K562 (cell line): Measurements from ENCODE around the gene HOXB4. TPM values are rescaled to one million over a fixed set of nuclear protein-coding genes. Genes with fewer than 3 reads are reported as not detected.

ENCODE experiments used
- BRD4 ChIP-seq: fragments of 200-600 bp; sonication (generic); IDR thresholded peaks from 2 replicates; pipeline ENCODE4 v1.6.1; 2017; ENCODE audit warnings: inconsistent platforms
- CXXC5 ChIP-seq: fragments of 250-450 bp; sonication (Bioruptor Pico); IDR thresholded peaks from 2 replicates; pipeline ENCODE4 v1.8.0; 2022; ENCODE audit warnings: inconsistent platforms, mild to moderate bottlenecking, moderate library complexity
- FIP1L1 ChIP-seq: fragments of 200-400 bp; formaldehyde crosslinking; IDR thresholded peaks from 2 replicates; pipeline ENCODE4 v1.6.1; 2018; ENCODE audit warnings: mild to moderate bottlenecking, low read depth, low read length; ENCODE audit not compliant: poor library complexity, severe bottlenecking
- GABPB1 ChIP-seq: sonication (generic); formaldehyde crosslinking; IDR thresholded peaks from 2 replicates; pipeline ENCODE4 v1.8.0; 2022; ENCODE audit warnings: mild to moderate bottlenecking, missing genetic modification reagents
- HMGN3 ChIP-seq: IDR thresholded peaks from 2 replicates; pipeline ENCODE4 v1.6.1; 2011; ENCODE audit warnings: borderline replicate concordance, low read depth, mild to moderate bottlenecking, mixed read lengths, low read length; ENCODE audit not compliant: insufficient read length; ENCODE audit errors: extremely low read depth
- NR2C2 ChIP-seq, 2 experiments: fragments of 200-800 bp in 1 of 2; sonication (Bioruptor generic) in 1 of 2; sonication (generic) in 1 of 2; formaldehyde crosslinking in 1 of 2; IDR thresholded peaks; 2 replicates each; pipeline versions ENCODE4 v1.6.1 to v1.8.0; 2016 to 2022; ENCODE audit warnings: mild to moderate bottlenecking in 1 of 2, missing compliant biosample characterization in 1 of 2, missing genetic modification characterization in 1 of 2, missing genetic modification reagents in 1 of 2
- NRF1 ChIP-seq, 2 experiments: fragments of 450-650 bp; IDR thresholded peaks in 1 of 2; conservative IDR thresholded peaks in 1 of 2; 2 replicates each; pipeline ENCODE4 v1.6.1; 2014; ENCODE audit warnings: mild to moderate bottlenecking in 2 of 2
- PHF21A ChIP-seq: fragments of 450-650 bp; IDR thresholded peaks from 2 replicates; pipeline ENCODE4 v1.6.1; 2017; ENCODE audit warnings: low read depth, borderline replicate concordance
- POLR2A ChIP-seq: fragments of 450-650 bp; conservative IDR thresholded peaks from 2 replicates; pipeline ENCODE4 v1.6.1; 2016
- POLR2AphosphoS5 ChIP-seq: IDR thresholded peaks from 2 replicates; pipeline ENCODE4 v1.6.1; 2011; ENCODE audit warnings: mild to moderate bottlenecking, low read depth, low read length, moderate library complexity; ENCODE audit not compliant: control insufficient read depth, insufficient read depth
- RBFOX2 ChIP-seq: fragments of 200-400 bp; formaldehyde crosslinking; IDR thresholded peaks from 2 replicates; pipeline ENCODE4 v1.6.1; 2017; ENCODE audit warnings: low read depth, mild to moderate bottlenecking, low read length, moderate library complexity
- RBM34 ChIP-seq: fragments of 200-400 bp; formaldehyde crosslinking; IDR thresholded peaks from 2 replicates; pipeline ENCODE4 v1.6.1; 2018; ENCODE audit warnings: low read length, borderline replicate concordance; ENCODE audit not compliant: insufficient read depth
- TBP ChIP-seq: optimal IDR thresholded peaks from 2 replicates; pipeline ENCODE3; 2011; ENCODE audit warnings: low read depth, low read length, improper control_type of control experiment
- ZBTB11 ChIP-seq, 3 experiments: fragments of 200-800 bp in 1 of 3; fragments of 250-450 bp in 1 of 3; fragments of 450-650 bp in 1 of 3; sonication (Bioruptor Pico) in 1 of 3; sonication (Bioruptor generic) in 1 of 3; formaldehyde crosslinking in 1 of 3; IDR thresholded peaks; 2 replicates each; pipeline versions ENCODE4 v1.6.1 to v1.8.0; 2016 to 2022; ENCODE audit warnings: mild to moderate bottlenecking in 2 of 3, missing genetic modification characterization in 2 of 3, missing compliant biosample characterization in 1 of 3, moderate library complexity in 1 of 3
- ZNF77 ChIP-seq: fragments of 250-450 bp; sonication (Bioruptor Pico); IDR thresholded peaks from 2 replicates; pipeline ENCODE4 v1.5.0; 2020
- polyA plus RNA-seq, 8 experiments: library from polyadenylated mRNA; depleted of rRNA in 4 of 8; stranded (reverse) in 5 of 8; unstranded in 3 of 8; fragments of >200 nt; fragmentation: Nextera tagmentation in 2 of 8; fragmentation: Illumina TruSeq in 1 of 8; extraction: Ambion mirVana in 2 of 8; extraction: Trizol in 1 of 8; gene quantifications; 2 replicates each; pipeline versions ENCODE4 v1.2.1 to v1.2.3, GENCODE V29; 2011 to 2014; ENCODE audit warnings: inconsistent platforms in 1 of 8, missing spikeins in 1 of 8
- total RNA-seq, 7 experiments: library from RNA; depleted of rRNA in 6 of 7; stranded (reverse); fragments of >200 nt in 6 of 7; fragmentation: Illumina TruSeq in 2 of 7; extraction: Trizol in 2 of 7; gene quantifications; 2 replicates each; pipeline versions ENCODE4 v1.2.1 to v1.2.3, GENCODE V29; 2011 to 2021; ENCODE audit warnings: low replicate concordance in 1 of 7
- TF ChIP-seq, protein P1 (sequence below), 2 experiments: IDR thresholded peaks in 1 of 2; conservative IDR thresholded peaks in 1 of 2; 2 replicates each; pipeline ENCODE4 v1.6.1; 2016; ENCODE audit warnings: low read depth in 2 of 2, mild to moderate bottlenecking in 1 of 2, missing compliant biosample characterization in 1 of 2, missing genetic modification characterization in 1 of 2, moderate library complexity in 1 of 2

HOXB4 gene
- total and polyA plus RNA-seq, 9 of the 15 experiments (the other 6 are each of a cell fraction or from before 2014, with no cell fraction given), result 1.6 to 34.9 (median 14.9) TPM

GRCh38 chr17:48578616-48579470, 693 bp upstream of the HOXB4 start (continued):
- TF ChIP-seq GABPB1 (CRISPR knock-in tag) (peak; percentile 41; the same call in 1 of the 2 replicates), BRD4 (0 out of 2 replicates have a peak, but pooled peaks have one; percentile 30), POLR2AphosphoS5 (peak; percentile 13), HMGN3 (no peak), POLR2A (peak; percentile 73), ZBTB11 (CRISPR knock-in tag; IDR thresholded peaks at IDR 0.05) (peak in 1 of 3 experiments; percentile 10; a peak in 1 of 6 replicates), TBP (peak; percentile 32), NR2C2 (CRISPR knock-in tag; IDR thresholded peaks at IDR 0.05) (no peak), NR2C2 (tag; IDR thresholded peaks at IDR 0.05) (peak; percentile 58), ZNF77 (CRISPR knock-in tag) (no peak), RBM34 (no peak), NRF1 (conservative IDR thresholded peaks at IDR 0.05 in 1 of 2, IDR thresholded peaks at IDR 0.05 in 1 of 2) (peak; percentile 49 to 53), FIP1L1 (no peak), PHF21A (peak; percentile 40; the same call in 1 of the 2 replicates), RBFOX2 (peak; percentile 71), CXXC5 (CRISPR knock-in tag) (peak; percentile 19; the same call in 1 of the 2 replicates)
- TF ChIP-seq, protein P1, sequence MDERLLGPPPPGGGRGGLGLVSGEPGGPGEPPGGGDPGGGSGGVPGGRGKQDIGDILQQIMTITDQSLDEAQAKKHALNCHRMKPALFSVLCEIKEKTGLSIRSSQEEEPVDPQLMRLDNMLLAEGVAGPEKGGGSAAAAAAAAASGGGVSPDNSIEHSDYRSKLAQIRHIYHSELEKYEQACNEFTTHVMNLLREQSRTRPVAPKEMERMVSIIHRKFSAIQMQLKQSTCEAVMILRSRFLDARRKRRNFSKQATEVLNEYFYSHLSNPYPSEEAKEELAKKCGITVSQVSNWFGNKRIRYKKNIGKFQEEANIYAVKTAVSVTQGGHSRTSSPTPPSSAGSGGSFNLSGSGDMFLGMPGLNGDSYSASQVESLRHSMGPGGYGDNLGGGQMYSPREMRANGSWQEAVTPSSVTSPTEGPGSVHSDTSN (CRISPR knock-in tag; IDR thresholded peaks at IDR 0.05; ENCODE audit: low read depth), result no peak
- TF ChIP-seq, protein P1 (tag; conservative IDR thresholded peaks at IDR 0.05; ENCODE audit: low read depth), result peak; percentile 38
